ENCODE data around the gene CDC23.

The CDC23 gene

GRCh38 chr5:138138949-138139780 is 74.0 kb downstream of the CDC23 start, which contains the start of gene NME5:
NME5 (minus strand) TSS chr5:138139428; CDS start chr5:138138780, 648 bp downstream.
- peak; percentile 41 for DNase-seq
